Peyer's patch (tissue), 4 donors: Measurements from ENCODE around the gene GRM1.

Experiments used
- POLR2A ChIP-seq, 2 donors: fragments of 450-650 bp; IDR thresholded peaks; one replicate each; pipeline ENCODE4 v1.5.1; 2017; ENCODE audit warnings: antibody characterized with exemption in 2 of 2, mild to moderate bottlenecking in 2 of 2, moderate library complexity in 2 of 2
- TF ChIP-seq, protein P1 (sequence below), 6 experiments: fragments of 450-650 bp in 4 of 6; fragments of 200-600 bp in 2 of 6; sonication (generic) in 1 of 6; IDR thresholded peaks; one replicate each; pipeline ENCODE4 v1.5.1; 2017 to 2019; ENCODE audit warnings: antibody characterized with exemption in 6 of 6, mild to moderate bottlenecking in 3 of 6, moderate library complexity in 1 of 6

DNA sequence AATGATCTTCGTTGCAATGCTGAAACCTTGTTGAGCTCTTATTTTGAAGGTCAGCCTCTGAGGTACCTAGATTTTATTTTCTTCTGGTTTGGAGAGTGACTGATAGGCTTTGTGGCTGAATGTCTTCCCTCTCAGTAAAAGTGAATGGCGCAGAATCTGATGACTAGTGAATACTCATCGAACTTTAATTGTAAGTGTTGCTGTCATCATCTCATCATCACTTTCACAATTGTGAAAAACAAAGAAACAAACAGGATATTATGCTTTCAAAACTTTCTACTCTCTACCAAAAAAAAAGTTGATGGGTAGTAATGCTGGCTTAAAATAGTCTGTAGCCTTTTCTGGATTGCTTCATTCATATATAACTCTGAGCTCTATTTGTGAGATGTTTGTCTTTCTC lies 275.3 kb downstream of the GRM1 start:
- no peak for TF ChIP-seq POLR2A (IDR thresholded peaks at IDR 0.05)
- TF ChIP-seq, protein P1, sequence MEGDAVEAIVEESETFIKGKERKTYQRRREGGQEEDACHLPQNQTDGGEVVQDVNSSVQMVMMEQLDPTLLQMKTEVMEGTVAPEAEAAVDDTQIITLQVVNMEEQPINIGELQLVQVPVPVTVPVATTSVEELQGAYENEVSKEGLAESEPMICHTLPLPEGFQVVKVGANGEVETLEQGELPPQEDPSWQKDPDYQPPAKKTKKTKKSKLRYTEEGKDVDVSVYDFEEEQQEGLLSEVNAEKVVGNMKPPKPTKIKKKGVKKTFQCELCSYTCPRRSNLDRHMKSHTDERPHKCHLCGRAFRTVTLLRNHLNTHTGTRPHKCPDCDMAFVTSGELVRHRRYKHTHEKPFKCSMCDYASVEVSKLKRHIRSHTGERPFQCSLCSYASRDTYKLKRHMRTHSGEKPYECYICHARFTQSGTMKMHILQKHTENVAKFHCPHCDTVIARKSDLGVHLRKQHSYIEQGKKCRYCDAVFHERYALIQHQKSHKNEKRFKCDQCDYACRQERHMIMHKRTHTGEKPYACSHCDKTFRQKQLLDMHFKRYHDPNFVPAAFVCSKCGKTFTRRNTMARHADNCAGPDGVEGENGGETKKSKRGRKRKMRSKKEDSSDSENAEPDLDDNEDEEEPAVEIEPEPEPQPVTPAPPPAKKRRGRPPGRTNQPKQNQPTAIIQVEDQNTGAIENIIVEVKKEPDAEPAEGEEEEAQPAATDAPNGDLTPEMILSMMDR (IDR thresholded peaks at IDR 0.05), result no peak
